Activated naive CD4-positive, alpha-beta T cell treated with anti-CD3 and anti-CD28 coated beads, Interleukin-2, amount 50 U/mL, for 16 hours (primary cell): Measurements from ENCODE around the gene NCCRP1.
"Not testable (repeated sequence)": the region's sequence is repeated elsewhere in the genome, so short reads cannot be mapped to it uniquely, and the experiment has no call there.

Experiments used
- DNase-seq: peaks from one replicate; pipeline ENCODE4 v3.0.0-alpha.2; 2020

The NCCRP1 gene

GRCh38 chr19:39211731-39212374, 15.1 kb downstream of the NCCRP1 start:
- no peak for DNase-seq

- DNase-seq = peak; percentile 61
Observed at GRCh38 chr19:39212375-39212742, 15.6 kb downstream of the NCCRP1 start.

- DNase-seq = not testable (repeated sequence)
Observed at GRCh38 chr19:39215323-39215722, 18.6 kb downstream of the NCCRP1 start.

GRCh38 chr19:39217094-39217493, 20.3 kb downstream of the NCCRP1 start:
- no peak for DNase-seq

- DNase-seq = no peak
Observed at GRCh38 chr19:39218230-39219007, 21.7 kb downstream of the NCCRP1 start.

- not testable (repeated sequence) for DNase-seq
Observed at GRCh38 chr19:39219108-39219507, 22.3 kb downstream of the NCCRP1 start.

GRCh38 chr19:39223703-39224279, 27.0 kb downstream of the NCCRP1 start:
- no peak for DNase-seq

- DNase-seq = no peak
Observed at GRCh38 chr19:39224910-39225309, 28.1 kb downstream of the NCCRP1 start.

GRCh38 chr19:39230096-39230764, 33.5 kb downstream of the NCCRP1 start:
- no peak for DNase-seq

GRCh38 chr19:39232708-39233107, 35.9 kb downstream of the NCCRP1 start:
- no peak for DNase-seq

GRCh38 chr19:39236527-39236926, 39.8 kb downstream of the NCCRP1 start:
- DNase-seq = peak; percentile 20

- peak; percentile 59 for DNase-seq
Observed at GRCh38 chr19:39237200-39238184, 40.7 kb downstream of the NCCRP1 start.

GRCh38 chr19:39238209-39238608, 41.4 kb downstream of the NCCRP1 start:
- DNase-seq = no peak

- no peak for DNase-seq
Observed at GRCh38 chr19:39238944-39239343, 42.2 kb downstream of the NCCRP1 start.

GRCh38 chr19:39240421-39240820, 43.7 kb downstream of the NCCRP1 start:
- DNase-seq = no peak

GRCh38 chr19:39243741-39244140, 47.0 kb downstream of the NCCRP1 start:
- not testable (repeated sequence) for DNase-seq

GRCh38 chr19:39244410-39245100, 47.8 kb downstream of the NCCRP1 start, which contains the start of gene IFNL3:
Gene IFNL3 (minus strand): TSS chr19:39245006. CDS start chr19:39244967, 39 bp downstream.
- not testable (repeated sequence) for DNase-seq

GRCh38 chr19:39245166-39245565, 48.4 kb downstream of the NCCRP1 start:
- DNase-seq = not testable (repeated sequence)

- peak; percentile 47 for DNase-seq
Observed at GRCh38 chr19:39246951-39247669, 50.3 kb downstream of the NCCRP1 start.
